NCI-H2029 treated with DMSO at 0.1 percent for 48 hours (cell line): ENCODE data around the gene ARHGEF16.

Experiments
- DNase-seq: peaks from one replicate; lab custom pipeline; 2025; lab: John Stamatoyannopoulos, UW

The ARHGEF16 gene

DNA sequence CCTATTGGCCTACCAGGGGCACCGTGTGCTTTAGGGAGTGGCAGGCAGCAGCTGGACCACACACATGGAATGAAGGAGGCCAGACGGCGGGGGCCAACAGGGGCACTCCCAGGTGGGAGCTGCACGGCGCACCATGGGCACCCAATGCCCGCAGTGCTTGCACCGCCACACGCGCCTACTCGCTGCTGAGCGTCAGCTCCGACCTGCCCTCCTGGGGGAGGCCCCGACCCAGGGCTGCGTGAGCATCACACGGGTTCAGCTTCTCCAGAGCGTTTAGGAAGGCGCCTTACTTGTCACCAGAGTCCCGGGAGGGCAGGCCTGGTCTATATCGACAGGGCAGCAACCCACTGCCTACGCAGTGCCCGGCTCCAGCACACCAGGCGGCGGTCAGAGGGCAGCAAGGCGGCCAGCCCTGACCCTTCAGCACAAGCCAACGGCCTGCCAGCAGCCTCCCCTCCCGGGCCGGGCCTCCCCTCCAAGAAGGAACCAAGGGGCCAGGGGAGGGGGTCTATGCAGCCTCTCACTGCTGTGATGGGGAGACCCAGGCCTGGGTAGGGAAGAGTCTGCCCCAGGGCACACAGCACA lies 64.9 kb downstream of the ARHGEF16 start:
- no peak for DNase-seq

GRCh38 chr1:3520419-3521378 lies 66.2 kb downstream of the ARHGEF16 start:
- DNase-seq, result no peak

- no peak for DNase-seq
Measured at GRCh38 chr1:3521426-3521825, 67.0 kb downstream of the ARHGEF16 start.

- no peak for DNase-seq
Measured at GRCh38 chr1:3522112-3522511, 67.6 kb downstream of the ARHGEF16 start.

- DNase-seq, result no peak
Measured at GRCh38 chr1:3522564-3523265, 68.2 kb downstream of the ARHGEF16 start.

DNA sequence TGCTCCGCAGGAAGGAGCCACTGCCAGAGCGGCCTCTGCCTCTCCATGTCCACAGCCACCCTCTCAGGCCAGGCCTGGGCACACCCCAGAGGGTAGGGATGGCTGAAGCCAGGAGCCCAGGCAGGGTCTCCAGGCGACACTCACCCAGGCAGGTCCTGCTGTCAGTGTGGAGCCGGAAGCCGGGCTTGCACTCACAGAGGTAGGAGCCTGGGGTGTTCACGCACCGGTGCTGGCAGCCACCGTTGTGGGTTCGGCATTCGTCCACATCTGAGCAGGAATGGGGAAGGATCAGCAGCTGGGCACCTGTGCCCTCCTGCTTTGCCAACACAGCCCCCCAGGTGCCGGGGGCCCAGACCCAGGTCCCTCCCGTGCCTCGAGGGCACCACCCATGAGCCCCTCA lies 69.5 kb downstream of the ARHGEF16 start:
- DNase-seq, result no peak

- DNase-seq, result no peak
Measured at GRCh38 chr1:3524556-3525203, 70.2 kb downstream of the ARHGEF16 start.

DNA sequence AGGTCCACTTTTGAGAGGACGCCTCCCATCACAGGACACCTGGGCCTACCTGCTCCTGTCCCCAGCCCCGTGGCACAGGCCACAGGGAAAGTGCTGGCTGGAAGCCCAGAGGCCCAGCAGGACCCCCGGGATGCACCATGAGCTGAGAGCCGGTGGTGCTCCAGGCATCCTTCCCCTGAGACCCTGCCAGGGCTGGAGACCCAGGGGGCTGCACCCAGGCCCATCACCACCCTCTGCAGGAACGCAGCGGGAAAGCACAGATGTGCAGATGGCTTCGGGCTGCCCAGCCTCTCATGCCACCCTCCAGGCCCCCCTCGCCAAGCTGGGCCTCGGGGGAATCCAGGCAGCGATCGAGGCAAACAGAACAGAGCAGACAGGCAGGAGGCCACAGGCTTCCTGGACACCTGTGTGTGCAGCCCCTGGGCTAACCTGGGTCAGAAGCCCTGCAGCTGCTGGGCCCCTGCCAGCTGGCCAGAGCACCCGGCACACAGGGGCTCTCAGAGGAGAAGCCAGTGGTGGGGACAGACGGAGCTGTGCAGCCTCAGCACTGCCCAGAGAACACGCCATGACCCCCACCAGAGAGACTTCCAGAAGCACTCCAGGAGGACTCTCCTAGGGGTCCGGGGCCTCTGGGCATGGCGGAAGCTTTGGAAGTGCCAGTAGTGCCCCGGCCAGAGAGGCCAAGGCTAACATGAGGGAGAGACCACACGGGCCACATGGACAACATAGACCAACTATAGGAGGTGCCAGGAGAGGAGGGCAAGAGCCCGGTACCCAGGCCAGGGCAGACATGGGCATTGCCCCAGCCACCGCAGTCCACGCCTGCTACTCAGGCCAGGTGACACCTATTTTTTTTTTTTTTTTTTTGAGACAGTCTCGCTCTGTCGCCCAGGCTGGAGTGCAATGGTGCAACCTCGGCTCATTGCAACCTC lies 71.4 kb downstream of the ARHGEF16 start:
- no peak for DNase-seq

DNA sequence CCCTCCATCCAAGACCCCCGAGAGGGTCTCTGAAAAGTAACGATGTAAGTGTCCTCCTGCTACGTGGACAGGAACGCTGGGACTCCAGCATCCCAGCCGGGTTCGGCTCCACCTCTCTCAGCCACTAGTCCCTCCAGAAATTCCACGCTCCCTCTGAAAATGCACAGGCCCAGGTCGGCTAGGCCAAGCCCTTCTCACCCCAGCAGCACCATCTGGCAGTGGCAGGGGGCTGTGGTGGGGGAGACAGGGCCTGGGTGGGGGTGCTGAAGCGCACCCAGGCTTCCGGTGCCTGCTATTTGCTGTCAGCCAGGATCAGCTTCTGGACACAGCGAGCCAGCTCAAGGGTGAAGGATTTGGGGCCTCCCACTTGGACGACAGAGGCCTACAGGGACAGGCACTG lies 73.3 kb downstream of the ARHGEF16 start:
- no peak for DNase-seq

DNA sequence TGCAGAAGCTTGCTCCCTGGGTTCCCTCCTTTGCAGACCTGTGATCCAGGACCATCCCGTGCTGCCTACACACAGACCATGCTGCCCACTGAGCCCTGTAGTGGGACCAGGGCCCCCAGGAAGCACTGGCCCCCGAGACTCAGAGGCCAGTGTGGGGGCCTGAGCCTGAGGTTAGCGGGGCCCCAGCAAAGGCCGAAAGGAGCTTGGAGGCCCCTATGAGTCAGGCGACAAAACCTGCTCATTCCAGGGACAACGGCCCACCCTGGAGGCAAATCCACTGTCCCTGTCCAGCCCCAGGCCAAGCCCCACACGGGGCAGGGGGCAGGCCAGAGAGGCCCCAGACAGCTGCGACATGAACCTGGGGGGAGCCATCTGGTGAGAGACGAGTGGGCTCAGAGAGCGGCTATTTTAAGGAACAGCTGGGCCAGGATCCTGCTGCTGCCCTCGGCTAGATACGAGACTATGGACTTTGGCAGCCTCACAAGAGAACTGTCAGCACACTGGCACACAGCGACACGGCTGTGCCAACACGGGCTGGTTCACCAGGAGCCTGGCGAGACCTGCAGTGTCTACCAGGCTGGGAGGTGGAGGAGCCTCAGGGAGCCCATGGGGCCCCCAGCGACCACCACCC lies 74.7 kb downstream of the ARHGEF16 start:
- DNase-seq, result no peak

DNA sequence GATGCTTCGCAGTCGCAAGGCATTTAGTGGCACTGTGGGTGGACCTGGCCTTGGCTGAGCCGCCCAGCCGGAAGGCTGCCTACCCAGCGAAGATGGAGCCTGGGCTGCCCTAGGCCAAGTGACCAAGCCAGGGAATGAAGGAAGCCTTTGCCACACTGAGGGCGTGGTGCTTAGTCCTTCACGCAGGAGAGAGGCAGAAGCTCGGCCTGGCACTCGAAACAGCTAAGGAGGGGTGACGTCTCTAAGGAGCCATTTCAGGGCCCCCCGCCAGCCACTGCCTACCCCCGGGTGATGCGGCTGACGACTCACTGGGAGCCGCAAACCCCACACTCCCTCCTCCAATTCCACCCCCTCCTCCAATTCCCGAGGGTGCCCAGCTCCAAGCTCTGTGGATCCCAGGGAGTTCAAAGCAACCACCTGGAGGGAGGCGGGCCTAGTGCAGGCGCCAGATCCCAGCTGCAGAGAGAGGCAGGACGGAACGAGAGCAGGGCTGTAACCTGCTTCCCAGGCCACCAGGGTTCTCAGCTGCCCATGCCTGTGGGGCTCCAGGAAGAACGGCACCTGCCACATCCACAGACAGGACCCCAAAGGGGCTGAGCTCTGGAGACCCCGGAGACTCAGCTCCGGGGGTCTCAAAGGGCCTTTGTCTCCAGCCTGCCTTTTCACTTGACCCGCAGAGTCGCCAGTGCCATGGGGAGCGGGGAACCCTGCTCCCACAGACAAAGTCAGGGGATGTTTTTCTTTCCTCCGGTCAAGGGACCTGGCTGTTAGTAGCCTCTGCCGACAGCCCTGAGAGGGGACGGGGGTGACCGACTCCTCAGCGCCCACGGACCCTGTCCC lies 75.8 kb downstream of the ARHGEF16 start:
- DNase-seq, result no peak
